Hepatocyte (in vitro differentiated cells): ENCODE results near the gene CCDC60. TPM values are rescaled to one million over a fixed set of nuclear protein-coding genes. Genes with fewer than 3 reads are reported as not detected.

ENCODE experiments used
- DNase-seq: peaks from one replicate; pipeline ENCODE4 v3.0.0-alpha.2; 2016; ENCODE audit warnings: low spot score
- H2AFZ ChIP-seq: fragments of 200-600 bp; sonication (generic); 2 replicates; pipeline ENCODE4 v1.6.0; 2016; ENCODE audit warnings: antibody characterized with exemption, mild to moderate bottlenecking
- H3K27ac ChIP-seq: fragments of 200-600 bp; sonication (generic); 2 replicates; pipeline ENCODE4 v1.5.1; 2016; ENCODE audit warnings: mild to moderate bottlenecking
- H3K27me3 ChIP-seq: fragments of 200-600 bp; sonication (generic); 2 replicates; pipeline ENCODE4 v1.6.1; 2016
- H3K36me3 ChIP-seq: fragments of 200-600 bp; sonication (generic); replicated peaks from 2 replicates; pipeline ENCODE4 v1.5.1; 2016; ENCODE audit warnings: low read depth; ENCODE audit not compliant: insufficient read depth
- H3K4me1 ChIP-seq: fragments of 200-600 bp; sonication (generic); 2 replicates; pipeline ENCODE4 v1.5.1; 2016; ENCODE audit warnings: mild to moderate bottlenecking, moderate library complexity; ENCODE audit not compliant: insufficient read depth
- H3K4me2 ChIP-seq: fragments of 200-600 bp; sonication (generic); 2 replicates; pipeline ENCODE4 v1.6.0; 2016
- H3K4me3 ChIP-seq: fragments of 200-600 bp; sonication (generic); 2 replicates; pipeline ENCODE4 v1.5.1; 2016; ENCODE audit warnings: mild to moderate bottlenecking
- H3K79me2 ChIP-seq: fragments of 200-600 bp; sonication (generic); 2 replicates; pipeline ENCODE4 v1.6.0; 2017; ENCODE audit warnings: mild to moderate bottlenecking
- H3K9me2 ChIP-seq: fragments of 200-600 bp; sonication (generic); replicated peaks from 2 replicates; pipeline ENCODE4 v1.6.0; 2017; ENCODE audit warnings: mild to moderate bottlenecking; ENCODE audit not compliant: insufficient read depth
- H3K9me3 ChIP-seq: fragments of 200-600 bp; sonication (generic); 2 replicates; pipeline ENCODE4 v1.5.1; 2016; ENCODE audit warnings: low read depth, mild to moderate bottlenecking
- H4K20me1 ChIP-seq: fragments of 200-600 bp; sonication (generic); 2 replicates; pipeline ENCODE4 v1.6.0; 2016; ENCODE audit warnings: mild to moderate bottlenecking; ENCODE audit not compliant: insufficient read depth, poor library complexity, severe bottlenecking
- EZH2 ChIP-seq: fragments of 200-600 bp; sonication (generic); IDR thresholded peaks from 2 replicates; pipeline ENCODE4 v1.6.1; 2016; ENCODE audit warnings: antibody characterized with exemption, mild to moderate bottlenecking, borderline replicate concordance
- EZH2phosphoT487 ChIP-seq: fragments of 200-600 bp; sonication (generic); IDR thresholded peaks from one replicate; pipeline ENCODE4 v1.6.1; 2018; ENCODE audit warnings: antibody characterized with exemption, mild to moderate bottlenecking, low read depth, moderate library complexity; ENCODE audit not compliant: unreplicated experiment, severe bottlenecking
- WGBS: methylation state at CpG from one replicate; pipeline ENCODE4 v1.1.6; 2016; ENCODE audit warnings: low lambda C conversion rate; ENCODE audit errors: missing lambda C conversion rate; 5-methylcytosine and 5-hydroxymethylcytosine counted together
- polyA plus RNA-seq: library from polyadenylated mRNA; unstranded; fragments of >200 nt; fragmentation: Nextera tagmentation; extraction: Ambion mirVana; gene quantifications from 2 replicates; pipeline ENCODE4 v1.2.1, GENCODE V29; 2016
- total RNA-seq: library from RNA; depleted of rRNA; stranded (reverse); fragments of >200 nt; gene quantifications from 2 replicates; pipeline ENCODE4 v1.2.3, GENCODE V29; 2014
- TF ChIP-seq, protein P1 (sequence below): fragments of 200-600 bp; sonication (generic); IDR thresholded peaks from 2 replicates; pipeline ENCODE4 v1.5.1; 2016; ENCODE audit warnings: antibody characterized with exemption, mild to moderate bottlenecking; ENCODE audit not compliant: poor library complexity

CCDC60 gene
- total and polyA plus RNA-seq, 2 experiments from 2014 or later, result 0.47 TPM; not detected in 1

GRCh38 chr12:119528241-119528640, 193.7 kb downstream of the CCDC60 start:
- 26% methylated on average over 1 of the region's 1 CpG for WGBS
- Histone ChIP-seq H4K20me1 (no peaks in the 10 kb centered on the region), H3K79me2 (no peaks in the 10 kb centered on the region), H3K36me3 (no peaks in the 10 kb centered on the region), H3K4me3 (no peak overlapping the region), H3K4me1 (no peaks in the 10 kb centered on the region), H3K4me2 (no peak overlapping the region), H3K9me3 (no peaks in the 10 kb centered on the region), H3K27me3 (no peaks in the 10 kb centered on the region), H3K9me2 (no peaks in the 10 kb centered on the region), H2AFZ (no peak overlapping the region), H3K27ac (no peak overlapping the region)
- TF ChIP-seq, protein P1, sequence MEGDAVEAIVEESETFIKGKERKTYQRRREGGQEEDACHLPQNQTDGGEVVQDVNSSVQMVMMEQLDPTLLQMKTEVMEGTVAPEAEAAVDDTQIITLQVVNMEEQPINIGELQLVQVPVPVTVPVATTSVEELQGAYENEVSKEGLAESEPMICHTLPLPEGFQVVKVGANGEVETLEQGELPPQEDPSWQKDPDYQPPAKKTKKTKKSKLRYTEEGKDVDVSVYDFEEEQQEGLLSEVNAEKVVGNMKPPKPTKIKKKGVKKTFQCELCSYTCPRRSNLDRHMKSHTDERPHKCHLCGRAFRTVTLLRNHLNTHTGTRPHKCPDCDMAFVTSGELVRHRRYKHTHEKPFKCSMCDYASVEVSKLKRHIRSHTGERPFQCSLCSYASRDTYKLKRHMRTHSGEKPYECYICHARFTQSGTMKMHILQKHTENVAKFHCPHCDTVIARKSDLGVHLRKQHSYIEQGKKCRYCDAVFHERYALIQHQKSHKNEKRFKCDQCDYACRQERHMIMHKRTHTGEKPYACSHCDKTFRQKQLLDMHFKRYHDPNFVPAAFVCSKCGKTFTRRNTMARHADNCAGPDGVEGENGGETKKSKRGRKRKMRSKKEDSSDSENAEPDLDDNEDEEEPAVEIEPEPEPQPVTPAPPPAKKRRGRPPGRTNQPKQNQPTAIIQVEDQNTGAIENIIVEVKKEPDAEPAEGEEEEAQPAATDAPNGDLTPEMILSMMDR, result no peak
- no peak for TF ChIP-seq EZH2
- TF ChIP-seq EZH2phosphoT487, result no peak
- peak; percentile 67 for DNase-seq

- no peaks in the 10 kb centered on the region for H3K9me2 ChIP-seq
- H3K4me2 ChIP-seq, result no peak overlapping the region
- no peaks in the 10 kb centered on the region for H4K20me1 ChIP-seq
- no peak for DNase-seq
- H2AFZ ChIP-seq, result no peak overlapping the region
- peaks cover 4% of the 10 kb centered on the region for H3K27me3 ChIP-seq
- no peaks in the 10 kb centered on the region for H3K36me3 ChIP-seq
- H3K27ac ChIP-seq, result no peak overlapping the region
- H3K79me2 ChIP-seq, result no peaks in the 10 kb centered on the region
- no peak overlapping the region for H3K4me3 ChIP-seq
- TF ChIP-seq, protein P1, result no peak
- no peak for TF ChIP-seq EZH2phosphoT487
- no peak for TF ChIP-seq EZH2
- H3K9me3 ChIP-seq, result no peaks in the 10 kb centered on the region
- 91% methylated on average over 3 of the region's 3 CpGs for WGBS
- H3K4me1 ChIP-seq, result no peaks in the 10 kb centered on the region
Observed at GRCh38 chr12:119540476-119540875, 205.9 kb downstream of the CCDC60 start.

GRCh38 chr12:119544765-119545625, 210.5 kb downstream of the CCDC60 start:
- Histone ChIP-seq H3K4me1 (no peaks in the 10 kb centered on the region), H4K20me1 (no peaks in the 10 kb centered on the region), H2AFZ (no peak overlapping the region), H3K9me2 (no peaks in the 10 kb centered on the region), H3K27ac (no peak overlapping the region), H3K27me3 (peaks cover 6% of the 10 kb centered on the region), H3K9me3 (no peaks in the 10 kb centered on the region), H3K4me3 (no peak overlapping the region), H3K79me2 (no peaks in the 10 kb centered on the region), H3K4me2 (no peak overlapping the region), H3K36me3 (no peaks in the 10 kb centered on the region)
- no peak for TF ChIP-seq EZH2phosphoT487
- TF ChIP-seq, protein P1, result peak; percentile 83
- no peak for TF ChIP-seq EZH2
- peak; percentile 86 for DNase-seq
- WGBS, result 37% methylated on average over 9 of the region's 9 CpGs
